ENCODE measurements around the gene RAB36.

RAB36 gene

GRCh38 chr22:23101524-23101923 is 43.8 kb upstream of the RAB36 start:
- Histone ChIP-seq H3K9me3 (ENCODE audit: control insufficient read depth, insufficient read depth, low read length) (no peaks in the 10 kb centered on the region), H3K4me3 (ENCODE audit: low read length) (no peak overlapping the region), H3K79me2 (ENCODE audit: control insufficient read depth, low read length) (no peaks in the 10 kb centered on the region), H3K4me1 (ENCODE audit: control insufficient read depth, low read length) (no peaks in the 10 kb centered on the region), H3K4me2 (ENCODE audit: low read length) (no peak overlapping the region), H4K20me1 (ENCODE audit: control insufficient read depth, insufficient read depth, low read depth, low read length) (no peaks in the 10 kb centered on the region), H3K27ac (ENCODE audit: low read depth, low read length) (no peak overlapping the region), H3F3A (ENCODE audit: control insufficient read depth, insufficient read depth) (no peaks in the 10 kb centered on the region), H3K9me2 (replicated peaks; ENCODE audit: control insufficient read depth, low read length) (no peaks in the 10 kb centered on the region), H3K36me3 (ENCODE audit: control insufficient read depth, low read length) (no peaks in the 10 kb centered on the region), H3K27me3 (ENCODE audit: control insufficient read depth, low read length) (no peaks in the 10 kb centered on the region)
- TF ChIP-seq CTCF (IDR thresholded peaks at IDR 0.05; ENCODE audit: low read depth, low read length, poor library complexity, severe bottlenecking) (no peak), EZH2phosphoT487 (IDR thresholded peaks at IDR 0.05; ENCODE audit: borderline replicate concordance, low read length) (no peak)

GRCh38 chr22:23102002-23102655 is 43.1 kb upstream of the RAB36 start:
- Histone ChIP-seq H3K27ac (ENCODE audit: low read depth, low read length) (no peak overlapping the region), H3K4me3 (ENCODE audit: low read length) (no peak overlapping the region), H3K9me3 (ENCODE audit: control insufficient read depth, insufficient read depth, low read length) (no peaks in the 10 kb centered on the region), H3K36me3 (ENCODE audit: control insufficient read depth, low read length) (no peaks in the 10 kb centered on the region), H3K79me2 (ENCODE audit: control insufficient read depth, low read length) (no peaks in the 10 kb centered on the region), H3F3A (ENCODE audit: control insufficient read depth, insufficient read depth) (no peaks in the 10 kb centered on the region), H3K4me1 (ENCODE audit: control insufficient read depth, low read length) (no peaks in the 10 kb centered on the region), H3K4me2 (ENCODE audit: low read length) (no peak overlapping the region), H3K27me3 (ENCODE audit: control insufficient read depth, low read length) (no peaks in the 10 kb centered on the region), H3K9me2 (replicated peaks; ENCODE audit: control insufficient read depth, low read length) (no peaks in the 10 kb centered on the region), H4K20me1 (ENCODE audit: control insufficient read depth, insufficient read depth, low read depth, low read length) (no peaks in the 10 kb centered on the region)
- no peak for TF ChIP-seq CTCF (IDR thresholded peaks at IDR 0.05; ENCODE audit: low read depth, low read length, poor library complexity, severe bottlenecking)
- no peak for TF ChIP-seq EZH2phosphoT487 (IDR thresholded peaks at IDR 0.05; ENCODE audit: borderline replicate concordance, low read length)

- Histone ChIP-seq H4K20me1 (ENCODE audit: control insufficient read depth, insufficient read depth, low read depth, low read length) (no peaks in the 10 kb centered on the region), H3K27me3 (ENCODE audit: control insufficient read depth, low read length) (no peaks in the 10 kb centered on the region), H3K27ac (ENCODE audit: low read depth, low read length) (no peak overlapping the region), H3F3A (ENCODE audit: control insufficient read depth, insufficient read depth) (no peaks in the 10 kb centered on the region), H3K36me3 (ENCODE audit: control insufficient read depth, low read length) (no peaks in the 10 kb centered on the region), H3K4me2 (ENCODE audit: low read length) (no peak overlapping the region), H3K4me1 (ENCODE audit: control insufficient read depth, low read length) (no peaks in the 10 kb centered on the region), H3K79me2 (ENCODE audit: control insufficient read depth, low read length) (no peaks in the 10 kb centered on the region), H3K9me2 (replicated peaks; ENCODE audit: control insufficient read depth, low read length) (no peaks in the 10 kb centered on the region), H3K4me3 (ENCODE audit: low read length) (no peak overlapping the region), H3K9me3 (ENCODE audit: control insufficient read depth, insufficient read depth, low read length) (no peaks in the 10 kb centered on the region)
- TF ChIP-seq CTCF (IDR thresholded peaks at IDR 0.05; ENCODE audit: low read depth, low read length, poor library complexity, severe bottlenecking), result no peak
- no peak for TF ChIP-seq EZH2phosphoT487 (IDR thresholded peaks at IDR 0.05; ENCODE audit: borderline replicate concordance, low read length)
These were observed 42.5 kb upstream of the RAB36 start for GRCh38 chr22:23102776-23103175.
